NK-92 (cell line): Measurements from ENCODE around the gene EPAS1.

Experiments
- DNase-seq: peaks from one replicate; lab custom pipeline; 2025; ENCODE audit not compliant: unreplicated experiment; lab: John Stamatoyannopoulos, UW

EPAS1 gene

DNA sequence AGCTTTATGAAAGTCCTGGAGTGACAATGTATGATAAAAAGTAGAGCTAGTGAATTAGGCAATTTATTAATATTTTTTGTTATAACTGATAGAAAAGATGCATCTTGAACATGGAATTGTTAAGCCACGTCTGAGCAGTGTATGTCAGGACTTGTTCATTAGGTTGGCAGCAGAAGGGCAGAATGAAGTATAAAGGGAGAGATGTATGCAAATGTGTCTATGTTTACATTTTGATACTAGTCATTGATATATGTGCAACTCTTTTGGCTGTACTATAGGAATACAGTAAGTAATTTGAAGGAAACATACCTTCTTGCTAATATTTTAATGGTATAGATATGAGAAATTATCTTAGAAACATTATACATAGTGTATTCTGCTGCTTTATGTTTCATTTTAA is 133.2 kb downstream of the EPAS1 start:
- DNase-seq = no peak

DNA sequence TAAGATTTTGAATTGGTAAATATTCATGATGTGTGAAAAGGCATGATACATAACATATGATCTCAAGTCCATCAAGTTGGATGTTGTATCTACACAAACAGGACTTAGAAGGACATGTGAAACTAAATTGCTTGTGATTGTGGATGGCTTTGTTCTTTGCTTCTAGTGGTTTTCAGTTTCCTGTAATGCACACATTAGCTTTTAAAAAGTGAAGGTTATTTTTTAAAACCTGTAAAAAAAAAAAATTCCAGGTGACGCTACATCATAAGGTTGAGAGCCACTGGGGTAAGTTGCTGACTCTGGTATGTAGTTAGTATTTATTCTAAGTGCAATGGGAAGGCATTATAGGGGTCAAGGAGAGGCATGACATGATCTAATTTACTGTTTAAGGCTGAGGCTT is 133.8 kb downstream of the EPAS1 start:
- no peak for DNase-seq

DNA sequence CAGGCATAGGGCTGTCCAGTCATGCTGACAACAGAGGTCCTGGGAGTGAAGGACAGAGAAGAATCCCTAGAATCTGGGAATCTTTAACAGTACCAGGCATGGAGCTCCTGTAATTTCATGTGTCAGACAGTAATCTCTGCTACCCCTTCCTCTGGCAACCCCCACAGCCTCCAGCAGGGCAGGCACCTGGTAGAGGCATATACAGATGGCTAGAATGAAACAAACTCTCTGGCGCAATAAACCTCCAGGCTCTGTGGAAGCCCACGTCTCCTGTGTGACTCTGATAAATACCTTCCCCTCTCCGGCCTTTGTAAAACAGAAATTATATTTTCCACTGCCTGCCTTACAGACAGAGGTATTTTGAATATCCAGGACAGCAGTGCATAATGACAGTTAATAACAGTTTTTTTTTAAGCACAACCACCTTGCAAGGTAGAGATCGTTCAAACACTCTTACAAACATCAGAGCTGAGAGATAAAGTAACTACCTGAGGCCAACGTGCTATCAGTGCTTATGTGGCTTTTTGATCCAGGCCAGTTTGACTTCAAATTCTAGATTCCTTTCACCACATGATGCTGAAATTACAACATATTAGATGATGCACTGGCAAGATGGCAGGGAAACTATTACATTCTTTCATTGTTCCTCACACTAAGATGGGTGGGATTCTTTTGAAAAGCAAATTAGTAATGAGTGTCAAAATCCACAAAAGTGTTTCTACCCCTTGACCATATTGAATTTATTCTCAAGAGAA is 134.5 kb downstream of the EPAS1 start:
- no peak for DNase-seq

DNA sequence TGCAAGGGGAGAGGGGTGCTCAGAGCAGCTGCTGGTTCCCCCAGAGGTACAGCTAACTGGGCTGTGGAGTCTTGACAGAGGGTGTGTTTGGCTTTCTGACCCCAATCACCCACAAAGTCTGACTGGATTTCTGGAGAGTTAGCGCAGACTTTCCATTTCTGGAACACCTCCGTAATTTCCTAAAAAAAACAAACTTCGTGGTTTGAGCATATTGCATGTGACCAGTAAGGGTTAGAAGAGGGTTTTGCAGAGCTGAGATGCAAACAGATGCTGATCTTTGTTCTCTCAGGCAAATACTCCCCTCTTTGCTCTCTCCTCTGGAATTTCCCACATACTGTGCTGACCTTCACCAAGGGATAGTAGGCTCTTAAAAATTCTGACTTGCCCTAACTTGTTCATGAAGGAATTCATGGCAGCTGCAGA is 137.7 kb downstream of the EPAS1 start:
- DNase-seq = no peak

DNA sequence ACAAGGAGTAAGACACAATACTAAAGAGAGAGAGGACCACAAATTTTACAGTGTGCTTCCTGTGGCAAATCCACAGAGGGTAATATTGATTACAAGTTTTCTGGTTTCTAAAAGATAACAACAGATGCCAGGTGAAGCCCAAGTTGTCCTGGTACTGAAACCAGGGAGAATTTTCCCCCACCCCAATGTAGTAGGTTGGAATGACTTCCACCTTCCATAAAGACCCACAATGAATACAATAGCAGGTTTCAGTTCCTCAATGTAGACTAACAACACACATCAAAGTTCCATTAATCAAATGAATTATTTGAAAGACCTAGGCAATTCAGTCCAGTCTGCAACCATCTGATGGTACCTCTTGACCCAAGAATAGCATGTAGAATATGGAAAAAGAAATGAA is 138.1 kb downstream of the EPAS1 start:
- no peak for DNase-seq

DNA sequence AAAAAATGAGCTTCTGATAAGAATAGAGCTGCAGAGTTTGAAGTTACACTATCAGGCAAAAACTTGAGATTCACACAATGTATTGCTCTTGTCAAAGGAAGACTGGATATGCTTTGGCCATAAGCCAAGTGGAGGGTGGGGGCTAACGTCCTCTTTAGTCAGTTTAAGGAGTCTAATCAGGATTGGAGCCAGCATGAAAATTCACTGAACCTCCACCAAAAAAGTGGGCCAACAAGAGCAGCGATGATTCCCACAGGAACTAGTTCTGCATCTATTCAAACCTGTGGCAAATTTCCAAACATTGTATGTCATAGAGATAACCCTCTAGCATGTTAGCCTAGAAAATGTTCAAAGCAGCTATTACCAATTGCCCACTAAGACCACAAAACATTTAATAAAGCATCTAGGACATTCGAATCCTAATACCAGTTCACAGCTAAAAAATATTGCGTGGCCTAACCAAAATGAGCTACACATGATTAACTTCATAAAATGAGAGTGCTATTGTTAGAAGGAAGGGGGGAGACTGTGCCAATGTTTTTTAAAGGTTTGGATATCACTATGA is 138.7 kb downstream of the EPAS1 start:
- DNase-seq = no peak
